ENCODE data around the gene STAT3.

The STAT3 gene

GRCh38 chr17:42347606-42348005 is 40.6 kb downstream of the STAT3 start:
- TF ChIP-seq SUZ12 (IDR thresholded peaks at IDR 0.05) (no peak), ARNT (IDR thresholded peaks at IDR 0.05) (no peak), CTBP1 (IDR thresholded peaks at IDR 0.05; ENCODE audit: borderline replicate concordance) (no peak), PKNOX1 (IDR thresholded peaks at IDR 0.05) (no peak)
- ChIA-PET CTCF (no interaction called here), POLR2A (no interaction called here)
- DNase-seq (ENCODE audit: extremely low spot score) = no peak

- no peak for DNase-seq (ENCODE audit: extremely low spot score)
- POLR2A ChIA-PET = no interaction called here
- TF ChIP-seq SP1 (IDR thresholded peaks at IDR 0.05) (no peak), FOXM1 (IDR thresholded peaks at IDR 0.05; ENCODE audit: borderline replicate concordance) (no peak), NFRKB (IDR thresholded peaks at IDR 0.05) (no peak), SUZ12 (IDR thresholded peaks at IDR 0.05) (no peak), ELF4 (IDR thresholded peaks at IDR 0.05) (no peak), CTBP1 (IDR thresholded peaks at IDR 0.05; ENCODE audit: borderline replicate concordance) (no peak), LEF1 (IDR thresholded peaks at IDR 0.05; ENCODE audit: borderline replicate concordance) (no peak), L3MBTL2 (conservative IDR thresholded peaks at IDR 0.05) (no peak), FOXK2 (IDR thresholded peaks at IDR 0.05) (no peak), ZNF384 (IDR thresholded peaks at IDR 0.05) (no peak), PKNOX1 (IDR thresholded peaks at IDR 0.05) (no peak), HDGF (IDR thresholded peaks at IDR 0.05; ENCODE audit: borderline replicate concordance) (no peak), FOXA1 (IDR thresholded peaks at IDR 0.05) (no peak)
- CTCF ChIA-PET = no interaction called here
These were observed 41.0 kb downstream of the STAT3 start for GRCh38 chr17:42347198-42347597.

- CTCF ChIA-PET = no interaction called here
These were observed 41.8 kb downstream of the STAT3 start for GRCh38 chr17:42346481-42346880.

GRCh38 chr17:42345396-42346073 is 42.7 kb downstream of the STAT3 start:
- no peak for DNase-seq (ENCODE audit: extremely low spot score)
- ChIA-PET POLR2A (no interaction called here), CTCF (interaction anchor here (0.6 kb wide), 1 partner anchor 57 kb away, joined by 4 read pairs; no protein-coding TSS in a partner anchor)
- TF ChIP-seq SUZ12 (IDR thresholded peaks at IDR 0.05) (no peak), FOXA1 (IDR thresholded peaks at IDR 0.05) (no peak), SP1 (IDR thresholded peaks at IDR 0.05) (no peak)

More at GRCh38 chr17:42346481-42346880, 41.8 kb downstream of the STAT3 start:
- POLR2A ChIA-PET = no interaction called here
- no peak for DNase-seq (ENCODE audit: extremely low spot score)
- TF ChIP-seq NFRKB (IDR thresholded peaks at IDR 0.05) (no peak), HDGF (IDR thresholded peaks at IDR 0.05; ENCODE audit: borderline replicate concordance) (no peak), BHLHE40 (IDR thresholded peaks at IDR 0.05; ENCODE audit: borderline replicate concordance) (no peak), TARDBP (IDR thresholded peaks at IDR 0.05) (no peak), PKNOX1 (IDR thresholded peaks at IDR 0.05) (no peak), FOXA1 (IDR thresholded peaks at IDR 0.05) (no peak), ZNF384 (IDR thresholded peaks at IDR 0.05) (no peak), ELF4 (IDR thresholded peaks at IDR 0.05) (no peak), CTBP1 (IDR thresholded peaks at IDR 0.05; ENCODE audit: borderline replicate concordance) (no peak), FOXK2 (IDR thresholded peaks at IDR 0.05) (no peak), ARNT (IDR thresholded peaks at IDR 0.05) (no peak), FOXM1 (IDR thresholded peaks at IDR 0.05; ENCODE audit: borderline replicate concordance) (no peak), SP1 (IDR thresholded peaks at IDR 0.05) (no peak)

- POLR2A ChIA-PET = no interaction called here
- TF ChIP-seq FOXM1 (IDR thresholded peaks at IDR 0.05; ENCODE audit: borderline replicate concordance) (no peak), NFRKB (IDR thresholded peaks at IDR 0.05) (no peak), HDGF (IDR thresholded peaks at IDR 0.05; ENCODE audit: borderline replicate concordance) (no peak), ZNF384 (IDR thresholded peaks at IDR 0.05) (no peak), PKNOX1 (IDR thresholded peaks at IDR 0.05) (no peak), TARDBP (IDR thresholded peaks at IDR 0.05) (no peak), ELF4 (IDR thresholded peaks at IDR 0.05) (no peak), L3MBTL2 (conservative IDR thresholded peaks at IDR 0.05) (no peak), CTBP1 (IDR thresholded peaks at IDR 0.05; ENCODE audit: borderline replicate concordance) (no peak)
- no peak for DNase-seq (ENCODE audit: extremely low spot score)
- CTCF ChIA-PET = no interaction called here
These were observed 45.8 kb downstream of the STAT3 start for GRCh38 chr17:42342242-42343008.

- ChIA-PET POLR2A (interaction anchor here (1.3 kb wide), 1 partner anchor 47 kb away, joined by 3 read pairs; the partner anchor contains the start of gene STAT3), CTCF (no interaction called here)
- DNase-seq (ENCODE audit: extremely low spot score) = no peak
- TF ChIP-seq PKNOX1 (IDR thresholded peaks at IDR 0.05) = no peak
- no peak for TF ChIP-seq CTBP1 (IDR thresholded peaks at IDR 0.05; ENCODE audit: borderline replicate concordance)
- no peak for TF ChIP-seq ZNF384 (IDR thresholded peaks at IDR 0.05)
- no peak for TF ChIP-seq FOXK2 (IDR thresholded peaks at IDR 0.05)
These were observed 46.7 kb downstream of the STAT3 start for GRCh38 chr17:42341568-42341967.

Measured in HEK293T (cell line).